HG03045 (cell line): ENCODE measurements around the gene TNFRSF19.

Source experiments
- ATAC-seq: cut with Tn5 transposase; IDR thresholded peaks from one replicate; pipeline ENCODE4 v1.9.1; 2021; ENCODE audit warnings: mild to moderate bottlenecking, moderate library complexity; ENCODE audit not compliant: unreplicated experiment

TNFRSF19 gene

DNA sequence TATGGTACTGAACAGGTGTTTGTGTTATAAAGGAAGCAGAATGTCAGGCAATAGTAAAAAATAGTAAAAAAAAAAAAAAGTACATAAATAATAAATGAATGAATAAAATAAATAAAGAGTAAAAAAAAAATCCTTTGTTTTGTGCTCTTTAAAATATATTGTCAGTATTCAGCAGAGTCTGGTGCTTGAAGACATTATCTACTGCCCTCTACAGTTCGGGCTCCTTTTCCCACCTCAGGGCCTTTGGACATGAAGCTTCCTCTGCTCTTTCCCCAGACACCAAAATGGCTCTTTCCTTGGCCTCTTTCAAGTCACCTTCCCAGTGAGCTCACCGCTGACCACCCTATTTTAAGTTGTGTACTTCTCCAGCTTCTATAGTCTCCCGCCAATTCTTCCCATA lies 137.5 kb downstream of the TNFRSF19 start:
- no peak for ATAC-seq

DNA sequence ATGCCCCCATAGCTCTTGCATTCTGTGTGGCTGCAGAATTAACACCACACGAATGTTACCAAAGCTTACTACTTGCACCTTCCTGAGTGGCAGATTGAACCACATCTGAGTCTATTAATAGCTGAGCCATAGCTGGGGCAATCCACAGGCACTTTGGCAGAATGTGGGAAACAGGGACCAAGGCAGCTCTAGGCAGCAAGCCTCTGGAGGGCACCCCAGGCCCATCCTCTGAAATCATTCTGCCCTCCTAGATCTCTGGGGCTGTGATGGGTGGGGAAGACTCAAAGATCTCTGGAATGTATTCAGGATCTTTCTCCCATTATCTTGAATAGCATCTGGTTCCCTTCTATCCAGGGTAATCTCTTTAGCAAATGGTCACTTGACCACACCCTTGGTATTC lies 139.3 kb downstream of the TNFRSF19 start:
- no peak for ATAC-seq

DNA sequence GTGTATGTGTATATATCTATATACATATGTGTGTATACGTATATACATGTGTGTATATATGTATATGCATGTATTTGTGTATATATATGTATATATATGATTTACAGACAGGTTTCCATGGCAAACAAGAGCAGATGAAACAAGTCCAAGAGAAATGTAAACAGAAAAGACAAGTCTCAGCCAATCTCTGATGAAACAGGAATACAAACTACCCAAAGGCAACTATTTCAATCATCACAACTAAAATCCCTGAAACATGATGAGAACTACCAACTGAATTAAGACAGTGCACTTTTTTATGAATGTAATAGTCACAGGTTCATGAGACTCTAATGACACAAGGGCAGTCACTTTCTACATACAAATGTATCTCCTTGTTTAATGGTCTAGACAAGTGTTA lies 140.2 kb downstream of the TNFRSF19 start:
- ATAC-seq, result no peak

- ATAC-seq, result no peak
Observed at GRCh38 chr13:23711355-23711754, 141.1 kb downstream of the TNFRSF19 start.

DNA sequence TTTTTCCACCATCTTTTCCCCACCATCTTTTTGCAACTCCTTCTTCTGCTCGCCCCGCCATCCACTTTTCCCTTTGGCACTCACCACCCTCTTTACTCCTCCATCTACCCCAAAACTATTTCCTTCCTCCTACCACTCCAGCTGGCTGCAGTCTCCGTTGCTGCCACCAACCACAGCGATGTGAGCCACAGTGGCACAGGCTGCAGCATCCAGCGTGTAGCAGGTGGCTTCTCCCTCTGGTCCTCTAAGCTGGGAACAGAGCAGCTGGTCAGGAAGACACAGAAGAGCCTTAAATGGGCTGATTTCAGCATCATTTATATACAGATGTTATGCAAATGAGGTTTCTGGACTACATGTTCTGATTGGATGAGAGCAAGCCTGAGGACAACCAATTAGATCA lies 144.5 kb downstream of the TNFRSF19 start:
- ATAC-seq, result no peak

GRCh38 chr13:23715092-23715761 lies 145.0 kb downstream of the TNFRSF19 start:
- ATAC-seq, result no peak

DNA sequence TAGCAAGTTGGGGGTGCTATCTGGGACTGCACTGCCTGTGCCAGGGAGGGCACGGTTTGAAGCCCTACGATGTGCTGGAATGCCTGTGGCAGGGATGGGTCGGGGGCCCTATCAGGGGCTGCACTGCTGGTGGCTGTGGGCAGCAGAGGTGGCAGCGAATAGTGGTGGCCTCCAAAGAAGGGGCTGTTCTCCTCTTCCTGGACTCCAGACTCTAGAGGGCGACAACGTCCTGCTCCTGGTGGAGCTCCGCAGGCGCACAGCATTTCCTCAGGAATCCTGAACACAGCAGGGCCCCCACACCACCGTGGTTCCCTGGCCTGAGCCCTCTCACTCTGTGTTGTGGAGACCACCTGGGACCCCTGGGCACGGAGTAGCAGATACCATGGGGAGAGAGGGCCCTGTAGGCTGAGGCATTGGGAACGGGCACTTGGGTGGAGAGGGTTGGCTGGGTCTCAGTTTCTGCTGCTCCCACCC lies 145.6 kb downstream of the TNFRSF19 start:
- ATAC-seq, result no peak

- ATAC-seq, result no peak
Observed at GRCh38 chr13:23716401-23716800, 146.2 kb downstream of the TNFRSF19 start.

DNA sequence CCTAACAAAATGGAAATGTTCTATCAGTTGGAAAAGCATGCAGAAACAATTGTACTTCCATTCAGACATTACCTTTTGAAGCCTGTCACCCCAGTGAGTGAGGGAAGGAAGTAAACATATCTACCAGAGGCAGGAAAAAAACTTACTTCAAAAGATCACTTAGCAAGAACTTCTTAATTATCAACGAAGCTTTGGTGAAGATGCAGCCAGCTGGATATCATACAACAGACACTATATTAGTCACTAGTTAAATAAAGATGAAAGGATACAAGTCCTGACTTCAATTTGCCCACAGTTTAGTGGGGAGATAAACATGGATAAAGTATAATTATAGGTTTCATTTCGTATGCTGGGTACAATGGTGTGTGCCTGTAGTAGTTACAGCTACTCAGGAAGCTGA lies 148.8 kb downstream of the TNFRSF19 start:
- ATAC-seq, result no peak

DNA sequence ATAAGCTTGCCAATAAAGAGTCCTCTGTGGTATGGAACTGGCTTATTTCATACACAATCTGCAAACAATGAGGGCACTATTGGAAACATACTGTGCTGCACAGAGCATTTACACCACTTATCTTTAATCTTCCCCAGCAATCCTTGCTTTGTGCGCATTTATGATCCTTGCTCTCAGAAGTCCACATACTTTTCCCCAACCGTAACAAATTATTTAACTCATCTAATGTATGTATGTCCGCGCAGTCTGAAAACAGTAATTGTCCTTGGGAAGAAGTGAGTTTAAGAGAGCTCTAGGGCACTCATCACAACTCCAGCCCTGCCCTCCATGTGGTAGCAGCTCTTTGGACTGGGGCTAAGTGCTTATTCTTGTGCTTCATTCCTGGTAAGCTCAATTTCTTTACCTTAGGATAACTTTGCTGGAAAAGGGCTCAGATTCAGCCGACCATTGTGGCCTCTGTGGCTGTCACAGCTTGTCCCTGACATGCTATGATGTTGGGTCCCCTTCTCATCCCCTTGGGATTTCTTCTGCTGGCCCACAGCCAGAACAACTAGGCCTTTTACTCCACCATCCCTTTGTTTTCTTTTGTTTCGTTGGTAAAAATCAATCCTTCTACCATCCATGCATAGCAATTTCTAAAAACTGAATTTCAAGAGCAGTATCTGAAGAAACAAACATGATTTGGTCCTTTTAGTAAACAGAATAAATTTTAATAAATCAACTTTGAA lies 152.7 kb downstream of the TNFRSF19 start:
- ATAC-seq, result no peak

- ATAC-seq, result no peak
Observed at GRCh38 chr13:23723471-23723870, 153.3 kb downstream of the TNFRSF19 start.

DNA sequence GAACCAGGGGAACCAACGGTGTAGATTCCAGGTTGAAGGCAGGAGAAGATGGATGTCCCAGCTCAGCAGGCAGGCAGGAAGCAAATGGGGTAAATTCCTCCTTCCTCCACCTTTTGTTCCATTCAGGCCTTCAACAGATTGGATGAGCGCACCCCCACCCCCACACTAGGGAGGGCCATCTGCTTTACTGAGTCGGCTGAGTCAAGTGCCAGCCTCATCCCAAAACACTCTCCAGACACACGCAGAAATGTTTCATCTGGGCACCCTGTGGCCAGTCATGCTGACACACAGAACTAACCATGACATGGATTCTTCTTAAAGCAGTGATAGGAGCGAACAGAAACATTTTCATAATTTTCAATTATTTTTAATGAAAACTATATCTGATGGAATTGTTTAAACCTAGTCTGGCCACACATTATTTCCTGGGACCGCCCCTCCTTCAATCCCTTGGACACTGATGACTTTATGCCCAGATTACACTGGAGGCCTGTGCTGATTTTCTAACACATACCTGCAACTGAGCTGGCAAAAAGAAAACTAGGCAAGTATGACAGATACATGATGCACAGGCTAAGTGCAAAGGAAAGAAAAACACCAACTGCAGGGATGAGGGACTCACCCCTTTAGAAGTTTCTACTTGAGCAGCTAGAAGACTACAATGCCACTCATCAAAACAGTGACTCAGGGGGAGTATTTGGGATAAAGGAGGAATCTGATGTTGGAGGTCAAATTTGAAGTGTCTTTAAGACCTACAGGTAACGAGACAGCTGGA lies 154.2 kb downstream of the TNFRSF19 start:
- ATAC-seq, result no peak
